ENCODE results near the gene ONECUT2. TPM values are rescaled to one million over a fixed set of nuclear protein-coding genes. Genes with fewer than 3 reads are reported as not detected.
A peak's percentile ranks its signal among the peaks of the same experiment; 100 is the strongest.

The ONECUT2 gene
- total RNA-seq, 2 donors from 2014 or later, result 0.10 to 0.39 TPM

GRCh38 chr18:57427429-57428201 is 7.6 kb upstream of the ONECUT2 start:
- no peak overlapping the region for H3K27ac Mint-ChIP-seq
- peak overlapping the region; percentile 49 for H3K4me3 Mint-ChIP-seq
- H3K4me1 Mint-ChIP-seq (ENCODE audit: low read depth in 2 of 2), result peaks cover 10 to 12% of the 10 kb centered on the region in 2 donors
- peaks cover 45 to 62% of the 10 kb centered on the region in 2 donors for H3K27me3 Mint-ChIP-seq
- no peaks in the 10 kb centered on the region for H3K9me3 Mint-ChIP-seq
- peaks cover 15% of the 10 kb centered on the region for H3K36me3 Mint-ChIP-seq
- DNase-seq (ENCODE audit: low spot score) (no peak), ATAC-seq (peak; percentile 62 to 79)

GRCh38 chr18:57428221-57429150 is 6.7 kb upstream of the ONECUT2 start:
- peaks cover 12 to 14% of the 10 kb centered on the region in 2 donors for H3K4me1 Mint-ChIP-seq (ENCODE audit: low read depth in 2 of 2)
- peak overlapping the region in 1 of 2 donors; percentile 74 for H3K27ac Mint-ChIP-seq
- peaks cover 15% of the 10 kb centered on the region for H3K36me3 Mint-ChIP-seq
- no peaks in the 10 kb centered on the region for H3K9me3 Mint-ChIP-seq
- DNase-seq (ENCODE audit: low spot score) (no peak), ATAC-seq (no peak)
- peaks cover 46 to 66% of the 10 kb centered on the region in 2 donors for H3K27me3 Mint-ChIP-seq
- H3K4me3 Mint-ChIP-seq, result peak overlapping the region; percentile 73

GRCh38 chr18:57429167-57430078 is 5.8 kb upstream of the ONECUT2 start:
- H3K9me3 Mint-ChIP-seq, result no peaks in the 10 kb centered on the region
- no peak for ATAC-seq
- H3K36me3 Mint-ChIP-seq, result peaks cover 15% of the 10 kb centered on the region
- H3K27me3 Mint-ChIP-seq, result peaks cover 52 to 76% of the 10 kb centered on the region in 2 donors
- H3K4me3 Mint-ChIP-seq, result peak overlapping the region; percentile 73
- DNase-seq (ENCODE audit: low spot score), result no peak
- peaks cover 12 to 14% of the 10 kb centered on the region in 2 donors for H3K4me1 Mint-ChIP-seq (ENCODE audit: low read depth in 2 of 2)
- H3K27ac Mint-ChIP-seq, result peak overlapping the region in 1 of 2 donors; percentile 74

- Mint-ChIP-seq H3K27me3 (peaks cover 52 to 74% of the 10 kb centered on the region in 2 donors), H3K27ac (peak overlapping the region in 1 of 2 donors; percentile 74), H3K36me3 (peaks cover 15% of the 10 kb centered on the region), H3K9me3 (no peaks in the 10 kb centered on the region), H3K4me1 (ENCODE audit: low read depth in 2 of 2) (peaks cover 12 to 14% of the 10 kb centered on the region in 2 donors), H3K4me3 (peak overlapping the region; percentile 73)
- no peak for DNase-seq (ENCODE audit: low spot score)
- no peak for ATAC-seq
These were observed 4.8 kb upstream of the ONECUT2 start for GRCh38 chr18:57430079-57431001.

GRCh38 chr18:57431002-57431382 is 4.2 kb upstream of the ONECUT2 start:
- H3K27ac Mint-ChIP-seq, result no peak overlapping the region
- H3K4me3 Mint-ChIP-seq, result no peak overlapping the region
- no peaks in the 10 kb centered on the region for H3K9me3 Mint-ChIP-seq
- peaks cover 12 to 14% of the 10 kb centered on the region in 2 donors for H3K4me1 Mint-ChIP-seq (ENCODE audit: low read depth in 2 of 2)
- H3K27me3 Mint-ChIP-seq, result peaks cover 51 to 68% of the 10 kb centered on the region in 2 donors
- peaks cover 15% of the 10 kb centered on the region for H3K36me3 Mint-ChIP-seq
- ATAC-seq, result no peak
- no peak for DNase-seq (ENCODE audit: low spot score)

- H3K27me3 Mint-ChIP-seq, result peaks cover 56 to 63% of the 10 kb centered on the region in 2 donors
- no peak overlapping the region for H3K27ac Mint-ChIP-seq
- H3K4me1 Mint-ChIP-seq (ENCODE audit: low read depth in 2 of 2), result peaks cover 12 to 17% of the 10 kb centered on the region in 2 donors
- DNase-seq (ENCODE audit: low spot score) (no peak), ATAC-seq (no peak)
- H3K9me3 Mint-ChIP-seq, result no peaks in the 10 kb centered on the region
- H3K4me3 Mint-ChIP-seq, result no peak overlapping the region
- H3K36me3 Mint-ChIP-seq, result peaks cover 15% of the 10 kb centered on the region
These were observed 3.6 kb upstream of the ONECUT2 start for GRCh38 chr18:57431467-57432080.

- Mint-ChIP-seq H3K4me3 (no peak overlapping the region), H3K27ac (no peak overlapping the region), H3K36me3 (peaks cover 19% of the 10 kb centered on the region), H3K9me3 (peaks cover 3% of the 10 kb centered on the region), H3K4me1 (ENCODE audit: low read depth in 2 of 2) (peaks cover 18 to 22% of the 10 kb centered on the region in 2 donors), H3K27me3 (peaks cover 58 to 63% of the 10 kb centered on the region in 2 donors)
- DNase-seq (ENCODE audit: low spot score) (no peak), ATAC-seq (no peak)
These were observed 3.0 kb upstream of the ONECUT2 start for GRCh38 chr18:57432140-57432539.

GRCh38 chr18:57432751-57433400 is 2.3 kb upstream of the ONECUT2 start:
- Mint-ChIP-seq H3K27me3 (peaks cover 59 to 67% of the 10 kb centered on the region in 2 donors), H3K9me3 (peaks cover 3% of the 10 kb centered on the region), H3K4me3 (no peak overlapping the region), H3K27ac (no peak overlapping the region), H3K36me3 (peaks cover 21% of the 10 kb centered on the region), H3K4me1 (ENCODE audit: low read depth in 2 of 2) (peaks cover 20 to 27% of the 10 kb centered on the region in 2 donors)
- DNase-seq (ENCODE audit: low spot score) (no peak), ATAC-seq (no peak)

GRCh38 chr18:57433482-57433881 is 1.7 kb upstream of the ONECUT2 start:
- ATAC-seq, result no peak
- H3K4me1 Mint-ChIP-seq (ENCODE audit: low read depth in 2 of 2), result peaks cover 20 to 27% of the 10 kb centered on the region in 2 donors
- H3K9me3 Mint-ChIP-seq, result peaks cover 3% of the 10 kb centered on the region
- H3K36me3 Mint-ChIP-seq, result peaks cover 21% of the 10 kb centered on the region
- no peak overlapping the region for H3K27ac Mint-ChIP-seq
- H3K27me3 Mint-ChIP-seq, result peaks cover 60 to 73% of the 10 kb centered on the region in 2 donors
- no peak for DNase-seq (ENCODE audit: low spot score)
- H3K4me3 Mint-ChIP-seq, result no peak overlapping the region

- Mint-ChIP-seq H3K4me1 (ENCODE audit: low read depth in 2 of 2) (peaks cover 19 to 27% of the 10 kb centered on the region in 2 donors), H3K9me3 (peaks cover 3% of the 10 kb centered on the region), H3K36me3 (peaks cover 19% of the 10 kb centered on the region), H3K4me3 (peak overlapping the region; percentile 17), H3K27ac (no peak overlapping the region), H3K27me3 (peaks cover 62 to 77% of the 10 kb centered on the region in 2 donors)
- no peak for DNase-seq (ENCODE audit: low spot score)
- ATAC-seq, result no peak
These were observed 1.1 kb upstream of the ONECUT2 start for GRCh38 chr18:57433934-57434535.

- Mint-ChIP-seq H3K36me3 (peaks cover 16% of the 10 kb centered on the region), H3K27ac (no peak overlapping the region), H3K9me3 (peaks cover 3% of the 10 kb centered on the region), H3K4me1 (ENCODE audit: low read depth in 2 of 2) (peaks cover 8 to 22% of the 10 kb centered on the region in 2 donors), H3K27me3 (peaks cover 60 to 72% of the 10 kb centered on the region in 2 donors), H3K4me3 (peak overlapping the region; percentile 48)
- no peak for DNase-seq (ENCODE audit: low spot score)
- no peak for ATAC-seq
These were observed 644 bp downstream of the ONECUT2 start for GRCh38 chr18:57435846-57436190.

Measured in natural killer cell treated with Interleukin-12 subunit alpha and Interleukin-12 subunit beta and Interleukin-15 and Interleukin-18, amount 100 ng/mL, for 72 hours (primary cell).